Common myeloid progenitor, CD34-positive (primary cell): ENCODE measurements around the gene B3GALNT1.

Experiments
- CTCF ChIA-PET: fragments of 350-600 bp; sonication (Branson Sonifier 250); formaldehyde crosslinking; loops from one replicate; lab custom pipeline; 2021; ENCODE audit warnings: antibody characterized with exemption; lab: Charles Lee
- POLR2A ChIA-PET: fragments of 350-600 bp; sonication (Branson Sonifier 250); formaldehyde crosslinking; loops from one replicate; lab custom pipeline; 2021; ENCODE audit warnings: antibody characterized with exemption; lab: Charles Lee
- DNase-seq, 3 donors: peaks; one replicate each; pipeline versions ENCODE4 v3.0.0 to v3.0.0-alpha.2; 2013
- H3K27ac ChIP-seq, 2 experiments: 1 replicate in 1 of 2; 2 replicates in 1 of 2; pipeline ENCODE4 v1.7.0; 2013; ENCODE audit warnings: inconsistent platforms in 2 of 2, low read length in 2 of 2, mild to moderate bottlenecking in 2 of 2, low read depth in 1 of 2, moderate library complexity in 1 of 2; ENCODE audit not compliant: severe bottlenecking in 2 of 2, insufficient read depth in 1 of 2, poor library complexity in 1 of 2
- H3K27me3 ChIP-seq, 5 experiments: replicated peaks in 2 of 5; 1 replicate in 3 of 5; 2 replicates in 2 of 5; pipeline versions ENCODE4 v1.6.1 to v1.7.0; 2013; ENCODE audit warnings: low read length in 4 of 5, mild to moderate bottlenecking in 2 of 5, moderate library complexity in 2 of 5, inconsistent platforms in 1 of 5; ENCODE audit not compliant: insufficient read depth in 5 of 5, control insufficient read depth in 4 of 5
- H3K36me3 ChIP-seq, 4 experiments: 1 replicate in 2 of 4; 2 replicates in 2 of 4; pipeline versions ENCODE4 v1.6.1 to v1.7.0; 2013; ENCODE audit warnings: low read length in 3 of 4, control low read depth in 1 of 4, mild to moderate bottlenecking in 1 of 4; ENCODE audit not compliant: control insufficient read depth in 4 of 4, insufficient read depth in 4 of 4
- H3K4me1 ChIP-seq, 4 experiments: 1 replicate in 3 of 4; 2 replicates in 1 of 4; pipeline versions ENCODE4 v1.6.1 to v1.7.1; 2013; ENCODE audit warnings: low read length in 3 of 4, mild to moderate bottlenecking in 3 of 4, control low read depth in 1 of 4, inconsistent platforms in 1 of 4, moderate library complexity in 1 of 4; ENCODE audit not compliant: control insufficient read depth in 4 of 4, insufficient read depth in 4 of 4; ENCODE audit errors: control extremely low read depth in 1 of 4
- H3K4me3 ChIP-seq, 7 experiments: 1 replicate in 4 of 7; 2 replicates in 3 of 7; pipeline versions ENCODE4 v1.5.1 to v1.7.0; 2013; ENCODE audit warnings: mild to moderate bottlenecking in 7 of 7, low read length in 6 of 7, moderate library complexity in 6 of 7, inconsistent platforms in 2 of 7, low read depth in 2 of 7, control low read depth in 1 of 7; ENCODE audit not compliant: insufficient read depth in 4 of 7, control insufficient read depth in 1 of 7; ENCODE audit errors: extremely low read depth in 1 of 7
- H3K9me3 ChIP-seq, 5 experiments: 1 replicate in 4 of 5; 2 replicates in 1 of 5; pipeline versions ENCODE4 v1.6.1 to v1.7.1; 2013; ENCODE audit warnings: low read length in 4 of 5, mild to moderate bottlenecking in 2 of 5, inconsistent platforms in 1 of 5, low read depth in 1 of 5, moderate library complexity in 1 of 5; ENCODE audit not compliant: control insufficient read depth in 4 of 5, insufficient read depth in 2 of 5; ENCODE audit errors: control extremely low read depth in 1 of 5
- WGBS: methylation state at CpG from one replicate; pipeline ENCODE4 v1.1.5; 2013; ENCODE audit not compliant: insufficient coverage; 5-methylcytosine and 5-hydroxymethylcytosine counted together

B3GALNT1 gene

DNA sequence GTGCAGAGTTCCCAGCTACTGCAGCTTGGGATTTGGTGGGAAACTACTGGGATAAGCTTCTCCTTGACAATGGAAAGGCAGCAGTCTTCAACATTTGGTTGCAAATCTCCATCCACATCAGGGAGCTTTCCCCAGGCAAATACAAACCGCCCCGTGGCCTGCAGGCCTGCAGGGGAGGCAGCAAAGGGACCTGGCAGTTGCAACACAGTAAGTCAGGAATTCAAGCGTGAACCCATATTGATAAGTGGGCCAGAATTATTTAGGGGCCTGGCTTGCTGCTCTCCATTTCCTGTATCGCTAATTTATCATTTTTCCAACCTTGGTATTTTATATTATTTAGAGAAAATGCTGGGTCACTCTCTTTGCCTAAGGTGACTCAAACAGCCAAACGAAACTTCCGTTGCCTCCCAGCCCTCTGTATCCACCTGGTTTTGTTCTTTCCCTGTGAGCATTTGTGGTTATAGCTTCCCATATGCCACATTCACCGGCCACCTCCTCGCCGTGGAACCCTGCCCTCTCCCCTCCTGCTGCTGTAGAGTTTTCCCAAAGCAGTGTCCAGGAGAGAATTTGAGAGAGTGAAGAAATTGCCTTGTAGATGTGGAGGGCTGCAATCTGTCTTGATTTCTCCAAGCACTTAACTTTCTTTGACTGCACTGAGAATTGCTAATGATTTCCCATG, 34.8 kb downstream of the B3GALNT1 start:
- 90% methylated on average over 2 of the region's 9 CpGs for WGBS
- Histone ChIP-seq H3K36me3 (peaks cover 0 to 6% (median 0%) of the 10 kb centered on the region in 4 experiments), H3K4me1 (peaks cover 0 to 19% (median 17%) of the 10 kb centered on the region in 4 experiments), H3K27ac (no peak overlapping the region), H3K27me3 (no peaks in the 10 kb centered on the region), H3K4me3 (peak overlapping the region in 2 of 7 experiments; percentile 6), H3K9me3 (no peaks in the 10 kb centered on the region)
- ChIA-PET POLR2A (no interaction called here), CTCF (interaction anchor here (0.9 to 1.2 kb wide), 3 partner anchors 31 to 100 kb away, joined by 3 read pairs; no protein-coding TSS in a partner anchor)
- peak in 1 of 3 donors; percentile 16 for DNase-seq

DNA sequence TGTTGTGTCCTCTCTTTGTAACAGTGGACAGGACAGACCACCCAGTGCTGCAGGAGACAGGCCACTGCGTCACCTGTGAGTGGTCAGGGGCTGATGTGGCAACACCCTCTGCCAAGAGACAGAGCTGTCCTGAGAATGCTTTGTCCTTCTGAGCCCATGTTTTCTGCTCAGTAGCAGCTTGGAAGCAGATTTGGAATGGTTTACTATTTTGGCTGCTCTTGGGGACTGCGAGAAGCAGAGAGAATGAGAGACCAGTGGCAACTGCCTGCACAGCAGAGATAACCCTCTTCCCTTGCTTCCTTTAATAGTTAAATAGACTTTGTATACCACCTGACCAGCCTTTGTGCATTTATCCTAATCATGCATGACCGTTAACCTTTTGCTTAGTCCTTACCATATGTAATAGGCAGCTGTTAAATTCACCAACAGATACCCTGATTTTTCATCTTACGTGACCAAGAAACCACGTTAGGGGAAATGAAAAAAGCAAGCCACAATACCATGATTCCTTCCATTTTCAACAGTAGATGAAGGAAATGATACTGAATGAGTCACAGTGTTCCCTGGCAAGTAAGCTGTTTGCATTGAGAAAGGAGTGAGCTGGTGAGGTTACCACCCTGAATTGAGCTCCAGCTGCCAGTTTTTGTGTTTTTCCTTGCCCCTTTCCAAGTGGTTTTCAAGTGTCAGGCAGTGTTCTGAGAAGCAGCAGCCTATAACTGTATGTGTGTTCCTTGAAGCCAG, 35.5 kb downstream of the B3GALNT1 start:
- POLR2A ChIA-PET = no interaction called here

DNA sequence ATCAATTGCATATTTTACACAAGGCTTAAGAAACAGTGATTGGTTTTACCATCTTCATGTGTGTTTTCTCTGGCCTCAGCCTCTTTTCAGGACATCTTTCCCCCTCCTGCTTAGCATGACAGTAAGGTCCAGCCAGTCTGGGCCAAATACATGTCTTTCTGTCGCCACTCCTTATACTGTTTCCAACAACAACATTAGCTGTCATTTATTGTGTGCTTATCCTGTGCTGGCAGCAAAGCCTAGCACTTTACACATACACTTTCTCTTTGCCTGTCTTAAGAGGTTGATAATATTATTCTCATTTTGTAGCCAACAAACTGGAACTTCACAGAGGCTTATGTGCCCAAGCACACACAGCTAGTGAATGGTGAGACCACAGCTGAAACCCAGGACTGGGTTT, 37.8 kb downstream of the B3GALNT1 start:
- POLR2A ChIA-PET = no interaction called here
- Histone ChIP-seq H3K9me3 (no peaks in the 10 kb centered on the region), H3K27ac (no peak overlapping the region), H3K4me1 (peaks cover 0 to 19% (median 17%) of the 10 kb centered on the region in 4 experiments), H3K36me3 (peaks cover 0 to 6% (median 0%) of the 10 kb centered on the region in 4 experiments), H3K4me3 (no peak overlapping the region), H3K27me3 (no peaks in the 10 kb centered on the region)
- DNase-seq = no peak
- WGBS = no CpG with 5 or more reads among the region's 1 CpG
- CTCF ChIA-PET = no interaction called here

More for the DNA sequence above, 35.5 kb downstream of the B3GALNT1 start:
- no peak overlapping the region for H3K27ac ChIP-seq
- H3K4me3 ChIP-seq = peak overlapping the region in 2 of 7 experiments; percentile 6
- H3K36me3 ChIP-seq = peaks cover 0 to 6% (median 0%) of the 10 kb centered on the region in 4 experiments
- no peaks in the 10 kb centered on the region for H3K9me3 ChIP-seq
- 33% methylated on average over 3 of the region's 5 CpGs for WGBS
- CTCF ChIA-PET = interaction anchor here (0.9 to 1.2 kb wide), 4 partner anchors 32 to 361 kb away, joined by 3 read pairs; no protein-coding TSS in a partner anchor
- H3K4me1 ChIP-seq = peaks cover 0 to 19% (median 17%) of the 10 kb centered on the region in 4 experiments
- peak; percentile 77 to 95 (median 91) for DNase-seq
- H3K27me3 ChIP-seq = no peaks in the 10 kb centered on the region

DNA sequence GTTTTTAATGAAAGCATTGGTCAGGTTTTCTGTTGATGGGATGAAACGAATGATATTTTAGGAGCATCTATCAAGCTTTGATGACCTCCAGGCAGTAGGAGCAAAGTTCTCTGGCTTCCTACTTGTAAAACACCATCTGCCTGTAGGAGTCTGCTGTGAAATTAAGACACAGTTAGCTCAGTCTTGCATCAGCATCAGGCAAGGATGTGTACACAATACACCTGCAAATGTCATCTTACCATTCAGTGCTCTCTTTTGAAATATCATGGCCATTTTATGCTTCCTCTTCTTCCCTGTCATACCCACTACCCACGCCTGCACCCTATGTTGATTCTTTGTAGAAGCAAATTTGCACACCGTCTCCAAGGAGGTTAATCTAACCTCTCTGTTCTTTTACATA, 38.2 kb downstream of the B3GALNT1 start:
- 100% methylated on average over 3 of the region's 3 CpGs for WGBS
- POLR2A ChIA-PET = no interaction called here

DNA sequence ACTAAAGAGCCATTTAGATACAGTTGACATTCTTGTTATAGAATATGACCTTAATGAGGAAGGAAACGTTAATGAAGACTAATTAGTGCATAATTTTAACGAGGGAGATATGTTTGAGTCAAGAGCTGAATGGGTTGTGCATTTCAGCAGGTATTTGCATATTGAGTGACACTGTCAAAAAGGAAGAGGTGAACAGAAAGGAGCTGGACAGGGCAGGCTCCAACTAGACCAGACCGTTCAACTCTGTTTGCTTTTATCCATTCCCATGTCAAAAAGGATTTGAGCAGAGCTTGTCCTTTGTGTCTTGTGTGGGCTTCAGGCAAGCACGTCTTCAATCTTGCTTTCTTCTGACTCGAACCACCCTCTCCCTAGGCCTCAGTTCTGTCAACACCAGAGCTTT, 40.7 kb downstream of the B3GALNT1 start:
- Histone ChIP-seq H3K9me3 (no peaks in the 10 kb centered on the region), H3K4me1 (peaks cover 0 to 4% (median 3%) of the 10 kb centered on the region in 4 experiments), H3K4me3 (no peak overlapping the region), H3K27ac (no peak overlapping the region), H3K27me3 (no peaks in the 10 kb centered on the region), H3K36me3 (peaks cover 0 to 6% (median 0%) of the 10 kb centered on the region in 4 experiments)
- ChIA-PET CTCF (no interaction called here), POLR2A (no interaction called here)
- WGBS = 100% methylated on average over 5 of the region's 5 CpGs
- no peak for DNase-seq

More for the DNA sequence above, 38.2 kb downstream of the B3GALNT1 start:
- peaks cover 0 to 19% (median 17%) of the 10 kb centered on the region in 4 experiments for H3K4me1 ChIP-seq
- DNase-seq = no peak
- no peak overlapping the region for H3K27ac ChIP-seq
- CTCF ChIA-PET = no interaction called here
- H3K9me3 ChIP-seq = no peaks in the 10 kb centered on the region
- H3K4me3 ChIP-seq = no peak overlapping the region
- H3K27me3 ChIP-seq = no peaks in the 10 kb centered on the region
- H3K36me3 ChIP-seq = peaks cover 0 to 6% (median 0%) of the 10 kb centered on the region in 4 experiments

DNA sequence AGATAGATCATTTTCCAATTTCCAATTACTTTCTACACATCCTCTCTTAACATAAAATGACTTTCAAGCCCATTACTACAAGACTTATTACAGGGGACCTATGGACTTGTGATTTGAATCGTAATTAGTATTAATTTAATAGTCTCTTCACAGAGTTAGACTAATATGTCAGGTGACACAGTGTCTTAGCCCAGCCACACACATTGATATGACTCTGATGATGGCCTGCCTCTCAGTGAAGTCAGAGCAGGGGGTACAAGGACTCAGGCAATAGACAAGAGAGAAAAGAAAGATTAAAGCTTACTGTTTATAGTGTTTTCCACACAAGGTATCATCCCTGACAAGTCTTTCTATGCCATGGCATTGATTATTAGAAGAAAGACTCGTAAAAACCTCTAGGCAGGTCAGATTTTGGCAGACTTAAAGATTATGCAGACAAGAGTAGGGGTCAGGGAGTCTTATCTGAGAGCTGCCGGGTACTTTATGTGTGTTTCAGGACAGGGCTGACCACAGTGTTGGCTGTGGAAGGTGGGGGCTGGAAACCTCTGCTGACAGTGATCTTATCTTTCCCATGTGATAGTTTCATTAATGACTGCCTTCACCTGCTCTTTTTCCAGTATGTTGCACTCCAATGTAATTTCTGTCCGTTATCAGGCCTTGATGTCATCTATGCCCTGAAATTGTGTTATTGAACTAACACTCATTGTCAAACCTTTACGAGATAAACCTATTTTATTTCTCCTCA, 50.1 kb downstream of the B3GALNT1 start:
- Histone ChIP-seq H3K27ac (no peak overlapping the region), H3K36me3 (no peaks in the 10 kb centered on the region), H3K4me1 (peaks cover 0 to 7% (median 0%) of the 10 kb centered on the region in 4 experiments), H3K27me3 (no peaks in the 10 kb centered on the region), H3K9me3 (no peaks in the 10 kb centered on the region), H3K4me3 (no peak overlapping the region)
- ChIA-PET CTCF (no interaction called here), POLR2A (no interaction called here)
- WGBS = 78% methylated on average over 3 of the region's 5 CpGs
- DNase-seq = peak in 1 of 3 donors; percentile 26
